ENCODE data around the gene DDTL. TPM values are rescaled to one million over a fixed set of nuclear protein-coding genes. Genes with fewer than 3 reads are reported as not detected.
"Not testable (repeated sequence)": the region's sequence is repeated elsewhere in the genome, so short reads cannot be mapped to it uniquely, and the experiment has no call there.

The DDTL gene
- total RNA-seq, 1 experiment from 2014 or later: 5.8 TPM

DNA sequence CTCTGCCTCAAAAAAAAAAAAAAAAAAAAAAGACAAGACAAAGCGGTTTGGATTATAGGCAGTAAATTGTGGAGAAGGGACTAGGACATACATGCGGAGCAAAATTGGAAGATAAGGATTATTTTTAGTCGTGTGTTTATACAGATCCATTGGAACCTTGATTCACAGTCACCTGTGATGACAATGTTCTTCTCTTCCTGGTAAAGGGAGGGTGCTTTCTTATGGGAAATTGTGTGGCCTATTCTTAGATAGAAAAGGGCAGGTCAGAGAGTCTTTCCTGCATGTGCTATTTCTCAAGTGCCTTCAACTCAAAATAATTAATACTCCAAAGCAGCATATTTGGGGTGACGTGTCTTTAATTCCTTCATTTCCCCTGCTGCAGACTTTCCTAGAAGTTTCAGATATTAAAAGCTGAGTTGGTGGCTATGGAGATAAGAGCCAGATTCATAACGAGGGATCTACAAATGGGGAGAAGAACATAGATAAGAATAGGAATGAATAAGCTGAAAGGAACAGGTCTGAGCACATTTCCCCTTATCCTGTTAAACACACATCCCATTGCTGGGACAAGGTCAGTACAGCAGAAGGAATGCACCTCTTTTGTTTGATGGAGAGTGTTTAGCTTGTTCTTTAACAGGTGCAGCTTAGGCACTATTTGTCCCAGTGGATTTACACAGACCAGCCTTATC lies 28.2 kb upstream of the DDTL start (continued):
- TF ChIP-seq, protein P1, sequence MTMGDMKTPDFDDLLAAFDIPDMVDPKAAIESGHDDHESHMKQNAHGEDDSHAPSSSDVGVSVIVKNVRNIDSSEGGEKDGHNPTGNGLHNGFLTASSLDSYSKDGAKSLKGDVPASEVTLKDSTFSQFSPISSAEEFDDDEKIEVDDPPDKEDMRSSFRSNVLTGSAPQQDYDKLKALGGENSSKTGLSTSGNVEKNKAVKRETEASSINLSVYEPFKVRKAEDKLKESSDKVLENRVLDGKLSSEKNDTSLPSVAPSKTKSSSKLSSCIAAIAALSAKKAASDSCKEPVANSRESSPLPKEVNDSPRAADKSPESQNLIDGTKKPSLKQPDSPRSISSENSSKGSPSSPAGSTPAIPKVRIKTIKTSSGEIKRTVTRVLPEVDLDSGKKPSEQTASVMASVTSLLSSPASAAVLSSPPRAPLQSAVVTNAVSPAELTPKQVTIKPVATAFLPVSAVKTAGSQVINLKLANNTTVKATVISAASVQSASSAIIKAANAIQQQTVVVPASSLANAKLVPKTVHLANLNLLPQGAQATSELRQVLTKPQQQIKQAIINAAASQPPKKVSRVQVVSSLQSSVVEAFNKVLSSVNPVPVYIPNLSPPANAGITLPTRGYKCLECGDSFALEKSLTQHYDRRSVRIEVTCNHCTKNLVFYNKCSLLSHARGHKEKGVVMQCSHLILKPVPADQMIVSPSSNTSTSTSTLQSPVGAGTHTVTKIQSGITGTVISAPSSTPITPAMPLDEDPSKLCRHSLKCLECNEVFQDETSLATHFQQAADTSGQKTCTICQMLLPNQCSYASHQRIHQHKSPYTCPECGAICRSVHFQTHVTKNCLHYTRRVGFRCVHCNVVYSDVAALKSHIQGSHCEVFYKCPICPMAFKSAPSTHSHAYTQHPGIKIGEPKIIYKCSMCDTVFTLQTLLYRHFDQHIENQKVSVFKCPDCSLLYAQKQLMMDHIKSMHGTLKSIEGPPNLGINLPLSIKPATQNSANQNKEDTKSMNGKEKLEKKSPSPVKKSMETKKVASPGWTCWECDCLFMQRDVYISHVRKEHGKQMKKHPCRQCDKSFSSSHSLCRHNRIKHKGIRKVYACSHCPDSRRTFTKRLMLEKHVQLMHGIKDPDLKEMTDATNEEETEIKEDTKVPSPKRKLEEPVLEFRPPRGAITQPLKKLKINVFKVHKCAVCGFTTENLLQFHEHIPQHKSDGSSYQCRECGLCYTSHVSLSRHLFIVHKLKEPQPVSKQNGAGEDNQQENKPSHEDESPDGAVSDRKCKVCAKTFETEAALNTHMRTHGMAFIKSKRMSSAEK (CRISPR knock-in tag; IDR thresholded peaks at IDR 0.05; ENCODE audit: borderline replicate concordance): no peak
- TF ChIP-seq SOX15 (CRISPR knock-in tag; IDR thresholded peaks at IDR 0.05) (no peak), CREM (CRISPR knock-in tag; IDR thresholded peaks at IDR 0.05) (no peak), AFF4 (CRISPR knock-in tag; IDR thresholded peaks at IDR 0.05; ENCODE audit: borderline replicate concordance) (no peak), NFATC4 (CRISPR knock-in tag; IDR thresholded peaks at IDR 0.05) (no peak)

- DNase-seq (ENCODE audit: low spot score): no peak
- no peak for ATAC-seq
- no peak overlapping the region for H3K27ac Mint-ChIP-seq
- peaks cover 8% of the 10 kb centered on the region for H3K9me3 Mint-ChIP-seq
- H3K27me3 Mint-ChIP-seq (ENCODE audit: low read depth): peaks cover 12% of the 10 kb centered on the region
- POLR2A ChIA-PET: no interaction called here
- peaks cover 3% of the 10 kb centered on the region; the same call in 1 of the 2 replicates for H3K36me3 Mint-ChIP-seq
- no peak overlapping the region for H3K4me3 Mint-ChIP-seq
- CTCF ChIA-PET: interaction anchor here (1.1 kb wide), 1 partner anchor 50 kb away, joined by 4 read pairs; no protein-coding TSS in a partner anchor
- TF ChIP-seq ESRRA (CRISPR knock-in tag; IDR thresholded peaks at IDR 0.05; ENCODE audit: borderline replicate concordance) (no peak), NFATC4 (CRISPR knock-in tag; IDR thresholded peaks at IDR 0.05) (no peak), TEAD1 (CRISPR knock-in tag; IDR thresholded peaks at IDR 0.05) (no peak), ATF1 (CRISPR knock-in tag; IDR thresholded peaks at IDR 0.05) (no peak), CBFB (CRISPR knock-in tag; IDR thresholded peaks at IDR 0.05; ENCODE audit: low read depth) (no peak), GRHL2 (CRISPR knock-in tag; IDR thresholded peaks at IDR 0.05; ENCODE audit: insufficient replicate concordance, severe bottlenecking) (no peak), JUN (CRISPR knock-in tag; IDR thresholded peaks at IDR 0.05) (no peak), ZMAT4 (CRISPR knock-in tag; IDR thresholded peaks at IDR 0.05) (no peak), NR2C2 (CRISPR knock-in tag; IDR thresholded peaks at IDR 0.05) (no peak)
- TF ChIP-seq, protein P2, sequence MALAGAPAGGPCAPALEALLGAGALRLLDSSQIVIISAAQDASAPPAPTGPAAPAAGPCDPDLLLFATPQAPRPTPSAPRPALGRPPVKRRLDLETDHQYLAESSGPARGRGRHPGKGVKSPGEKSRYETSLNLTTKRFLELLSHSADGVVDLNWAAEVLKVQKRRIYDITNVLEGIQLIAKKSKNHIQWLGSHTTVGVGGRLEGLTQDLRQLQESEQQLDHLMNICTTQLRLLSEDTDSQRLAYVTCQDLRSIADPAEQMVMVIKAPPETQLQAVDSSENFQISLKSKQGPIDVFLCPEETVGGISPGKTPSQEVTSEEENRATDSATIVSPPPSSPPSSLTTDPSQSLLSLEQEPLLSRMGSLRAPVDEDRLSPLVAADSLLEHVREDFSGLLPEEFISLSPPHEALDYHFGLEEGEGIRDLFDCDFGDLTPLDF (CRISPR knock-in tag; IDR thresholded peaks at IDR 0.05): no peak
- no peaks in the 10 kb centered on the region for H3K4me1 Mint-ChIP-seq
These were observed 27.7 kb upstream of the DDTL start for GRCh38 chr22:23939017-23939357.

DNA sequence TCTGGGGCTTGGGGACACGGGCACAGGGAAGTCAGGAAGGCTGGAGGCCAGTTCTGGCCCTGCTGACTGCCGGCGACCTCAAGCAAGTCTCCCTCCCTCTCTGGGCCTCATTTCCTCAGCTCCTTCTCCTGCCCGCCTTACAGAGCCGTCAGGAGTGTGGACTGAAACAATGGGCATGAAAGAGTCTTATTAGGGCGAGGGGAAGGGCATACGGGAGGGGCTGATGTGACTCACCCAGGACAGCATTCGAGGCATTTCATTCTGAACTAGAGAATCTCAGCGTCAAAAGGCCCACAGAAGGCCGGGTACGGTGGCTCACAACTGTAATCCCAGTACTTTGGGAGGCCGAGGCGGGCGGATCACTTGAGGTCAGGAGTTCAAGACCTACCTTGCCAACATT lies 26.5 kb upstream of the DDTL start:
- ATAC-seq: peak; percentile 43
- CTCF ChIA-PET; POLR2A ChIA-PET; H3K36me3 Mint-ChIP-seq; DNase-seq (ENCODE audit: low spot score); H3K27ac Mint-ChIP-seq; H3K4me1 Mint-ChIP-seq; H3K4me3 Mint-ChIP-seq: not testable (repeated sequence)
- H3K27me3 Mint-ChIP-seq (ENCODE audit: low read depth): peaks cover 21% of the 10 kb centered on the region
- H3K9me3 Mint-ChIP-seq: peaks cover 15% of the 10 kb centered on the region

DNA sequence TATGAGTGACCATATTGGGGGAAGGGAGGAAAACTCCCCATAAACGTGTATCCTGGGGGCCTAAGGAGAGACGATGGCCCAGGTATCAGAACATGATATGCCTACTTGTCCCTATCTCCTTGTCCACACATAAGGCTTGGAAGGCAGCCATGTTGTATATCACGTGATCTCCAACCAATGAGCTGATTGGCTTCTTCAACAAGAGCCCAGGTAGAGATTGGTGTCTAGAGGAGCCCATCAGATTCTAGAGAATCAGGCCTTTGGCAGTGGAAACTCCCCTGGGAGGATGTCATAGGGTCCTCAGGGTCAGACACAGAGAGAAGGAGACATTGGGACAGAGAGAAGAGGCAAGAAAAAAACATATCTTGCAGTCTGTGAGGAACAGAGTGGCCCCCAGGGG lies 19.3 kb upstream of the DDTL start:
- Mint-ChIP-seq H3K9me3 (peaks cover 29% of the 10 kb centered on the region), H3K27me3 (ENCODE audit: low read depth) (peaks cover 30% of the 10 kb centered on the region)
- POLR2A ChIA-PET; H3K4me1 Mint-ChIP-seq; H3K27ac Mint-ChIP-seq; DNase-seq (ENCODE audit: low spot score); H3K36me3 Mint-ChIP-seq; H3K4me3 Mint-ChIP-seq; CTCF ChIA-PET: not testable (repeated sequence)
- ATAC-seq: peak; percentile 35

DNA sequence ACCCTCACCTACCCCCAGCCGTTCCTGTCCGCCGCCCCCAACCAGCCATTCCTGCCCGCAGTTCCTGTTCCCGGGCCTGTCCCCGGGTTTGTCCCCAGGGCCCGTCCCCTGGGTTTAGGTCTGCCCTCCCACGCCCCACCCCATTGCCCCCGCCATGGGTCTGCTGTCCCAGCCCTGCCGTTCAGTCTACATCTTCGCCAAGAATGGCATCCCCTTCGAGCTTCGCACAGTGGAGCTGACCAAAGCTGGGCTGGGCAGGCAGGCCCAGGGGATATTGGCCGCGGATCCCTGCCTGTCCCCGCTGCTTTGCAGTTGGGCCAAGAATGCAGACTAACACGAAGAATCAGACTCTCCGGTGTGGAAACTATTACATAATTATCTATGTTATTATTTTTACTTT lies 16.9 kb upstream of the DDTL start:
- H3K4me3 Mint-ChIP-seq; POLR2A ChIA-PET; ATAC-seq; DNase-seq (ENCODE audit: low spot score); CTCF ChIA-PET; H3K27ac Mint-ChIP-seq; H3K36me3 Mint-ChIP-seq: not testable (repeated sequence)
- Mint-ChIP-seq H3K4me1 (peaks cover 13% of the 10 kb centered on the region), H3K27me3 (ENCODE audit: low read depth) (peaks cover 21% of the 10 kb centered on the region), H3K9me3 (peaks cover 19% of the 10 kb centered on the region)

- H3K27me3 Mint-ChIP-seq (ENCODE audit: low read depth); H3K4me3 Mint-ChIP-seq; H3K36me3 Mint-ChIP-seq; DNase-seq (ENCODE audit: low spot score); POLR2A ChIA-PET: not testable (repeated sequence)
- H3K9me3 Mint-ChIP-seq: peaks cover 12% of the 10 kb centered on the region
- CTCF ChIA-PET: interaction anchor here (0.6 kb wide), 1 partner anchor 21 kb away, joined by 3 read pairs; no protein-coding TSS in a partner anchor
- 0 out of 2 replicates have a peak overlapping the region, but pooled peaks have one; percentile 57 for H3K27ac Mint-ChIP-seq
- H3K4me1 Mint-ChIP-seq: peaks cover 26% of the 10 kb centered on the region
- ATAC-seq: 0 out of 2 replicates have a peak, but pooled peaks have one; percentile 28
These were observed 15.3 kb upstream of the DDTL start for GRCh38 chr22:23951383-23951782.
